Activated CD4-positive, alpha-beta T cell treated with anti-CD3 and anti-CD28 coated beads, Interleukin-2, Interleukin-6, amounts not matched to agents 100 ng/mL and 50 ng/mL, durations not matched to agents 16 hours and 8 hours (primary cell): ENCODE data around the gene PTPN6.

Experiments
- DNase-seq: peaks from one replicate; pipeline ENCODE4 v3.0.0-alpha.2; 2020

The PTPN6 gene

DNA sequence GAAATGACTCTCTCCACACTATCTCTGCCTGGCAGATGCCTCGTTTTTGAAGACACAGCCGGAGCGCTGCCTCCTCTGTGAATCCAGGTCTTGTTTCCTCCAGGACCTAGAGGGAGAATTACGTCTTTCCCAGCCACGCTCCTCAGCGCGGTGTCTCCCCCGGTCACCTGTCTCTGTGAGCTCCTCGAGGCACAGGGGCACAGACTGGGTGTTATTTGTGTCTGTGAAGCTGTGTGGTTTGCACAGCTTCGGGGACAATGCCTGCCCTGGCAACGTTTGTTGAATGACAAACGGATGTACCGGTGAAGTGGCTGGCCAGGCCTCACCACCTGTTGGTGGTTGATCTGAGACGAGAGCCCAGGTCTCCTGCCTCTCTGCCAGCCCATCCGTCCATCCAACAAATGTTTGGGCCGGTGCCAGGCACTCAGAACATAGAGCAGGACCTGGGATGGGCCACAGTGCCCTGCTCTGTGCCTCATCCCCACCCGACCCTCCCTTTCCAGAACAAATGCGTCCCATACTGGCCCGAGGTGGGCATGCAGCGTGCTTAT lies 6.1 kb downstream of the PTPN6 start:
- peak; percentile 48 for DNase-seq

DNA sequence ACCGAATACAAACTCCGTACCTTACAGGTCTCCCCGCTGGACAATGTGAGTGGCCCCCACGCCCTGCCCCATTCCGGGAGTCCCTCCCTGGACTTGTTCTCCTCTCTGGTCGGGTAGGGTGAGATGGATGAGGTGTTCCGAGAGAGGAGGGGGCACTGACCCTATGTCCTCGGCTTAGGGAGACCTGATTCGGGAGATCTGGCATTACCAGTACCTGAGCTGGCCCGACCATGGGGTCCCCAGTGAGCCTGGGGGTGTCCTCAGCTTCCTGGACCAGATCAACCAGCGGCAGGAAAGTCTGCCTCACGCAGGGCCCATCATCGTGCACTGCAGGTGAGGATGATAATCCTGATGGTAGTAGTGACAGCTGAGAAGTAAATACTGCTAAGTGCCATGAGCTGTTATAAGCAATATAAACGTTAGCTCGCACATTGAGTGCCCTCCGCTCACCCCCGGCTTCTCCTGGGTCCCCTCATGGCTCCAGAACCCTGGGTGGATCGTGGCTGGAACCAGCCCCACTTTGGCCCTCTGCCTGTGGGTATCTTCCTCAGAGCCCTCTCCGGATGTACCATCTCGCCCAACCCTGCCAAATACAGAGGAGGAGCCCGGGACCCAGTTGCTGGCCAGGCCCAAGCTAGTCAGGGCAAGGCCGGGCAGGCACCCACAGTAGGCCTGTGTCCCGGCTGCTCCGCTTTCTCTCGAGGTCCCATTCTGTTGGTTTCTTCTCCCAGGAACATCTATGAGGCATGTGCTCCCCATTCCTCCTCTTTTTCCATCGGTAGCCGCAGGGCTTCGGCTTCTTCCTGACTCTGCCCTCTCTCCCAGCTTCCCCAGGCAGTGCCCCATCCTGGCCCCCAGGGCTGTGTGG lies 6.8 kb downstream of the PTPN6 start:
- DNase-seq, result no peak

DNA sequence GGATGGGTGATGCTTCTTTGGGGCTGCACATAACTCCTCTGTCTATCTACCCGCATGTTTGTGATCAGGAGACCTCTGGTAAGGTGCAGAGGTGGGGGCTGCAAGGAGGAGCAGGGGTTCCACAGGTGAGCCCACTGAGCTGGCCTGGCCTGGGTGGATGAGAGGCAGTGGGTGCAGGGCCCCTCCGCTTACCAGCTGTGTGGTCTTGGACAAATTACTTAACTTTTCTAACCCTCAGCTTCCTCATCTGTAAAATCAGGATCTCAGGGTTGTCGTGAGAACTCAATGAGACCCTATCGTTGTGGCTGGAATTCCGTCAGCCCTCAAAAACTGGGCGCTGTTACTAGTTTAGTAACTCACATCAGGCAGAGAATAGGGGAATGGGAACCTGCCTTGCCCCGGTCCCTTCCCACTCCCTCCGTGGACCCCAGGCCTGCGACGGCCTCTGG lies 7.5 kb downstream of the PTPN6 start:
- DNase-seq, result no peak

DNA sequence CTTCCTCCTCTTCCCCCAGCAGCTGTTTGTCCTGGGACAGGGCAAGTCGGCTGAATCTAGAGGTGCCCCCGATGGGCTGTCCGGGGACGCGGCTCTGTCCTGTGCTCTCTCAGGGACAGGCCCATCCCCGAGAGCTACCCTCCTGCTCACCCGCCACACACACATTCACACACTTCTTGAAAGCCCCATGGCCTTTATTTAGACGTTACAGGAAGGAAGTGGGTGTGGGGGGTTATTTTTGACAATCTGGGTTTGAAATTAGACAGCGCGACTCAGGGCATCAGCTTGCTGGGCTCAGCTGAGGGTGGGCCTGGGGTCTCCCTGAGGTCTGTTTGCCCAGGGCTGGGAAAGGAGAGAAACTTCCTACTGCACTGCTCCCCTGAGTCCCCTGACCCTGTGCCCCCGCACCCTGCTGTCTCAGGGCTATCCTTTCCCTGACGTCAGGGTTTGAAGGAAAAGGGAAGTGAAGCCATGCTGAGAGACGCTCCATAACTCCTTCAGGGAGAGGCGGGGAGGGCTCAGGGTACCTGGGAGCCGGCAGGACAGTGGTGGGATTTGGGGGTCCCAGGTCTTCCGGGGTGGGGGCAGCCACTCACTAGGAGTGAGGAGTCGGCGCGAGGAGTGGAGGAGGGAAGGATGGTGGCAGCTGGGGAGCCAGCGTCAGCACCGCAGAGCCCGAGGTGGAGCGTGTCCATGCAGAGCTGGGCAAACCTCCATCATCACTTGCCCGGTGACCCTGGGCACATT lies 8.1 kb downstream of the PTPN6 start:
- DNase-seq, result peak; percentile 89

DNA sequence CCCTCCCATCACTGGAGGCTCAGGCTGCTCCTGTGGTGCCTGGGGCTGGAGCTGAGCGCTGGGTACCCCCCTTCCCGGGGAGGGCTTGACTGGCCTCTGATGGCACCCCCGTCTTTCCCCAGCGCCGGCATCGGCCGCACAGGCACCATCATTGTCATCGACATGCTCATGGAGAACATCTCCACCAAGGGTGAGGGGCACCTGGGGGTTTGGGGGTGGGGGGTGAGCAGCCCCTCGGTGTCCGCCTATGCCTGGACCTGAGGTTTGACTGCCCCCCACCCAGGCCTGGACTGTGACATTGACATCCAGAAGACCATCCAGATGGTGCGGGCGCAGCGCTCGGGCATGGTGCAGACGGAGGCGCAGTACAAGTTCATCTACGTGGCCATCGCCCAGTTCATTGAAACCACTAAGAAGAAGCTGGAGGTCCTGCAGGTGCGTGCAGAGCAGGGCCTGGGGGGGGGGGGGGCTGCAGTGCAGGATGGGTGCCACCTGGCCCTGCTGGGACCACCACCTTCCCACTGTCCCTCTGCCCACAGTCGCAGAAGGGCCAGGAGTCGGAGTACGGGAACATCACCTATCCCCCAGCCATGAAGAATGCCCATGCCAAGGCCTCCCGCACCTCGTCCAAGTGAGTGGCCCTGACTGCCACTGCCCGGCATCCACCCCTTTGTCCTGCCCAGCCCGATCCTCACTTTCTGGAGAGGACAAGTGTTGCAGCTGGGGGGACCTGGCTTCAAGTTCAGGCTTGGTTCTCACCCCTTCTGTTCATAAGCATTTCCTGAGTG lies 8.8 kb downstream of the PTPN6 start:
- no peak for DNase-seq

DNA sequence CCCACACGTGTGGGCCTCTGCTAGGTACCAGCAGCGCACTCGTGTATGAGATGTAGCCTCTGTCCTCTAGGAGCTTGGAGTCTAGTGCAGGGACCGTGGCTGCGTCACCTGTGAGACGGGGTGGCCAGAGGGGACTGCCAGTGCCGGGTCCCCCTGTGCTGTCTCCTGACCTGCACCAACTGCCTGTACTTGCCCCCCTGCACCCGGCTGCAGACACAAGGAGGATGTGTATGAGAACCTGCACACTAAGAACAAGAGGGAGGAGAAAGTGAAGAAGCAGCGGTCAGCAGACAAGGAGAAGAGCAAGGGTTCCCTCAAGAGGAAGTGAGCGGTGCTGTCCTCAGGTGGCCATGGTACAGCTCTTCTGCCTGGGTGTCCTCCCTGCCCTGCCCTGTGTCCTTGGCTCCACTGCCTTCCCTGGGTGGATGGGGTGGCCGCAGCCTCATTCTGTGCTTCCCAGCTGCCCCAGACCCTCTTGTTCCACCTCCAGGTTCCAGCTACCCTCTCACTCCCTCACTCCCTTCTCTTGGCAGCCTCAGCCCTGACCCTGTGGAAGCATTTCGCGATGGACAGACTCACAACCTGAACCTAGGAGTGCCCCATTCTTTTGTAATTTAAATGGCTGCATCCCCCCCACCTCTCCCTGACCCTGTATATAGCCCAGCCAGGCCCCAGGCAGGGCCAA lies 9.6 kb downstream of the PTPN6 start:
- DNase-seq, result peak; percentile 78

DNA sequence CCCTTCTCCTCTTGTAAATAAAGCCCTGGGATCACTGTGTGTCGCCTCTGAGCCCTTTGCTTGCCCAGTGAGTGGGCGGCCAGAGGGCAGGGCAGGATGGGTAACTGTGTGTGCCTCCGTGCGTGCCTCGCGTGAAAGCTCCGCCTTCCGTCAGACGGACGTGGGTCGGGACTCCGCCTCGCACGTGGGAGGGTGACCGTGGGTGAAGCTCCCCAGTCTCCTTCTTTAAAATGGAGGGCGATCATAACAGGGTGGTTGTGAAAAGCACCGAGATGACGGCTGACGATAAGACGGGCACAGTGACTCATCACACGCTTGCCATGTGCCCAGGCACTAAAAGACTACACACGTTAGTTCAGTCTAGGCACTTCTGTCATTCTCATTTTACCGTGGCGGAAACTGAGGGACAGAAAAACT lies 10.1 kb downstream of the PTPN6 start:
- DNase-seq, result peak; percentile 93

DNA sequence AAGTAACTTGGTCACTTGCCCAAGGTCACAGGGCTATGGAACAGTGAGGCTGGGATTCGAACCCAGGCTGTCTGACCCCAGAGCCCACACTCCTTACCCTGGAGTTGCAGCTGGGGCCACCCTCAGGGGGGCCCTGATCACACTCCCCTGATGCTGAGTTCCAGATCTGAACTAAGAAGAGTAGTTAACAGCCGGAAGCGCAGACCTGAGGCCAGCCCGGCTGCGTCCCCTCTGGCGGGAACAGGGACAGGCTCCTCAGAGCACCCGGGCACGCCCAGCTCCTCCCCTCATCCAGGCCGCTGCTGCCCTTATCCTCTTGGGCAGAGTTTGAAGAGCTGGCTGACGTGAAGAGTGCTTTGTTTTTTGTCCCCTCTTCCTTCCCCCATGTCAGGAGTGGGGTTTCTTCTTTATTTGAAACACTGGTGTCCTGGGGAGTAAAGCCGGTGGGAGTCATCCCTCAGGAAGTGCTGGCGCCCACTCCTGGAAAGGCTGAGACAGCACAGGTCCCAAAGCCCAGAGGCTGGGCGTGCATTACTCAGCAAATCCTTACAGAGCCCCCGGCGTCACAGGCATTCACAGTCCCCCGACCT lies 10.6 kb downstream of the PTPN6 start:
- peak; percentile 81 for DNase-seq

DNA sequence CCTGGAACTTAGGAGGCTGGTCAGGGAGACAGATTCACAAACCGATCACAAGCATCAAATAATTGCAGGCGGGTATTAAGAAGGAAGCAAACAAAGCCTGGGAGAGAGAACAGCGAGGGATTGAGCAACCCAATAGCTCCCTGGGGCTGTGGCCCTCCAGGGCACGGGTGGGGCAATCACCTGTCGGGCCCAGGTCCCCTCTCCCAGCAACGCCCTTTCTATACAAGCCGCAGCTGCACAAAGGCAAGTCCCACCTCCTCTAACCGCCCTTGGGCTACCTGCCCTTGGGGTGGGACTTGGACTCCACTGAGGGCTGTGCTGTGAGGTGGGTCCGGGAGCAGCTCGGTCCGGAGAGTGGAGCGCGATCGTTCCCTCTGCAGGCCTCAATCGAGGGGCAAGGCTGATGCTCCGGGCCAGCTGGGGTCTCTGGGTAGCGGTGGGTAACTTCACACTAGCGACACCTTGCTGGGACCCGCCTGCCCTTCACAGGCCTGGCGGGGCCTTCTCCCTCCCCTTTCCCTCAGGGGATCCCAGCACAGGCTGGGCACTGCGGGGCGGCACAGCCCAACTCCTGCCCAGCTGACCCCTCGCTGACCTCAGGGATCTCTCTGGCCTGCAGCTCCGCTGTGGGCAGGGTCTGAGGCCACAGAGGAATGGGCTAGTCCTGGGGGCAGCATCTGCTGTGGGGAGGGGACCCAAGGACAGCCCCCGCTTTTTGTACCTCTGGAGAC lies 11.3 kb downstream of the PTPN6 start:
- DNase-seq, result no peak

DNA sequence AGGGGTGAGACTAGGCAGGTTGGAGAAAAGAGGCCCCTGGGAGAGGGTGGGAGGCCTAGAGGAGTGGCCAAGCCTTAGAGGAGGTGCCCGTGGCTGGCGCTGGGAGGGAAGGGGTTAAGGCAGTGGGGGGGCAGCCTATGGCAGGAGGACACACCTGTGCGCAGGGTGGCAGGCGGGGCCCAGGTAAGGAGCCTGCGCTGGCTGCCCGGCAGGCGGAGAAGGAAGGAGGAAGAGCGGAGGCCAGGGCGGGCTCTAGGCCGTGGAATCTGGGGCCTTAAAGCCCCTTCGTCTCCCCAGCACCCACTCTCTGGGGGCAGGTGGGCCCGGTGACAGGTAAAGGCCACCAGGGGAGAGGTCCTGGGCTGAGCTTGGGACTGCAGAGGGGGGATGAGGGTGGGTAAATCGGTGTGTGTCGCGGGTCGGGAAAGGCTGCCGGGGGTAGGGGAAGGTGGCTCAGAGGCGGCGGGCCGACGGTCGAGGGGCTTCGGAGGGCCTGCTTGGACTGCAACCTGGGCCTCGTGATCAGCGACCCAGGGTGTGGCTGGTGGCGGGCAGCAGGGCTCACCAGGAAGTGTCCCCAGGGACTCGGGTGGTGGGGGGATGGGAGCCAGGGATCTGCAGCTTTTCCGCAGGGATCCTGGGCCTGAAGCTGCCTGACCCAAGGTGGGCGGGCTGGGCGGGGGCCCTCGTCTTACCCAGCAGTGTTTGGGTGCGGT lies 12.0 kb downstream of the PTPN6 start:
- DNase-seq, result no peak

DNA sequence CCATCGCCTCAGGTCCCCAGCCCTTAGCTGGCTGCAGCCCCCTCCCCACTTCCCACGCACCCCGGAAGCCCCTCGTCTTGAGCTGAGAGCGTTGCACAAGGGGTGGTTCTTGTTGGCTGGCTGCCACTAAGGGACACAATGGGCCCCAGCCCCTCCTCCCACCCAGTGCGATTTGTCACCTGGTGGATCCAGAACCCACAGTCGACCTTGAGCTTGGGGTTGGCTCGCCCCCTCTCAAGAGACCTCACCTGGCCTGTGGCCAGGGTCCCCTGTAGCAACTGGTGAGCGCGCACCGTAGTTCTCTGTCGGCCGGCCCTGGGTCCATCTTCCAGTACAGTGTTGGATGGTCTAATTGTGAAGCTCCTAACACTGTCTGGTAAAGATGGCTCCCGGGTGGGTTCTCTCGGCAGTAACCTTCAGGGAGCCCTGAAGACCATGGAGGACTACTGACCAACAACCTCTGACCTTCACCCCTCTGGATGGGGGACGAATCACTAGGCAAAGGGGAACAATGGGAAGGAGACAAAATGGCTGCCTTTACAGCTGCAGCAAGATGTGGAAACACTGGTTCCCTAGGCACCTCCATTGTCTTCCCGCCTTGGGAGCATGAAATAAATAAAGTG lies 12.7 kb downstream of the PTPN6 start:
- DNase-seq, result no peak

DNA sequence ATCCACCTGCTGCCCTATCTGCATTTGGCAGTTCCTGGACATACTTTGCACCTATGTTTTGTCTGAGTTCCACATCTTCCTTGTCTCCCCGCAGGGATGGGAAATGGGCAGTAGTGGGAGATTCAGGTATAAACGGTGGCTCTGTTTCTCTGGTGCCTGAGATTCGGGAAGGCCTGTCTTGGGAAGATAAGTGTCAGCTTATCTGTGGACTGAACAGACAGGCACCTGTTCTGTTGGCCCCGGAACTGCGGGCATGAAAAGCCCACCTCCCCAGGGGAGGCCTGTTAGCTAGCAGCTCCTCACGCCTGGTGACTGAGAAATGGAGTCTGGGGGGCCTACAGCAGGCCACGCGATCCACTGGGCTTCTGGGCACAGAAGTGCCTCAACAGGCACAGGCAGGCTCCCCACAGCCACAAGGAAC lies 13.5 kb downstream of the PTPN6 start:
- DNase-seq, result no peak

DNA sequence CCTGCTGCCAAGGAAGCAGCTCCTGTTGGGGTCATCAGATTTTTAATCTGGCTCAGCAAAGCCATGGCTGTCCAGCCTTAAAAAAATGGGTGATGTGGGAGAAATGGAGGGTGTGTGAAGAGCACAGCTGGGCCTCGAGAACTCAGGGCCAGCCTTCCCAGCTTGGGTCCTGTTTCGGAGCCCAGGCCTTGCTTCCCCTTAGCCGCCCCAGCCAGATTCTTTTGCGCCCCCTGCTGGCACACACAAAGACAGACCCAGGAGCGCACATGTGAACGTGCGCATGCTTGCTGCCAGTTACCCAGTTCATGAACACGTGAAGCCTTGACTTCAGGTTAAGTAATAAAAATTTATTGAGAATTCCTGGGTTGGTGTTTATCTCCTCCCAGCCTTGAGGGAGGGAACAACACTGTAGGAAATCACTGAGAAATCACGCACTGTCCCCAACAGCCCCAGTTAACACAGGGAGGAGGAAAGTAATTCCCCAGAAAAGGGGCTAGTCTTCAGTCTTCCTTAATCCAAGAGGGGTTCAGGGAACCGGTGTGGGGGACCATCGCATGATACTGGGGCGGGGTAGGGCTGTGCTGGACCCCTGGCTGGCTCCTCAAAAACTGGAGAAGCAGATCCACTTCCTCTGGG lies 14.0 kb downstream of the PTPN6 start:
- peak; percentile 94 for DNase-seq

DNA sequence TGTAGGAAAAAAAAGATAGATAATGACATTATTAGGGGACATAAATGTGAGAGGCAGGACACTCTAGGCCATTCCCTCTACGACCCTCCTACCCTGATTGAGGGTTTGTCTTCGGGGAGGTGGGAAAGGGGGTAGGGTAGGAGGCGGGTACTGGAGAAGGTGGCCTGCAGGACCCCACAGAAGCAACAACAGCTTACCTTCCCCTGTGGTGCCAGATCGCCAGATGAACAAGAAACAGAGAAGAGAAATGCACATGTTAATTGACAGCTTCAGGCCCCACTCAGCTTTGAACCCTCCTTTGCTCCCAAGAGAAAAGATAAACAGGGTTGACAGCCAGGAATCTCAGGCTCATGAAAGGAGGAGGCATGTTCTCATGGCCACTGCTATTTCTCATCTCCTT lies 14.6 kb downstream of the PTPN6 start:
- DNase-seq, result no peak

DNA sequence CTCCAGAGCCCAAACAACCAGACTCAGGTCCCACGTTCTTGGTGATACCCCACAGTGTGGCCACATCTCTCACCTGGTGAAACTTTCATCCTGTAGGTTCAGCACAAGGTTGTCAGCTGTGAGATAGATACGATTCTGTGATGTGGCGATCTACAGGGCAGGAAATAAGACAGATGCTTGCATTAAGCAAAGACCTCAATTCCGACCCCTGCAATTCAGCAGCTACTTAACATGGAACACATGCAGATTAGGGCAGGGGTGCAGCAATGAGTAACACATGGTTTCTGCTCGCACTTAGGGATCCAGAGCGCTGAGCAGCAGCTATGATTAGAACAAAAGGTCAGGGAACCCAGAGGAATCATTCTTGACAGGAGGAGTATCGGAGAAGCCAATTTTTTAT lies 15.2 kb downstream of the PTPN6 start:
- no peak for DNase-seq

DNA sequence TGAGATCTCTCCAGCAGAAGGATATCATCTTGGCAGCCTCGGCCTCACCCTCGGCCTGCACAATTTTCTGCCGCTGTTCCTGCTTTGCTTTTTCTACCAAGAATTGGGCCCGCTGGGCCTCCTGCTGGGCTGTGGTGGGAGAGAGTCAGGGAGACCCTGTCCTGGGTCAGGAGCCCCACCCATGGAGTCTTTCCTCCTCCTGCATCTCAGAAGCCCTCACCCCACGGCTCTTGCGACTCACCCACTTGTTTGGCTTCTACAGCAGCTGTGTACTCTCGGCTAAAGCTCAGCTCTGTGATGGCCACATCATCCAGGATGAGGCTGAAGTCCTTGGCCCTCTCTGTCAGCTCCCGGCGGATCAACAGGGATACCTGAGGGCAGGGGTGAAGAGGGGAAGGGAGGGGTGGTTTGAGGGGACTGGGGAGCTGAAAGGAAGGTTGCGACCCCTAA lies 16.5 kb downstream of the PTPN6 start:
- no peak for DNase-seq

DNA sequence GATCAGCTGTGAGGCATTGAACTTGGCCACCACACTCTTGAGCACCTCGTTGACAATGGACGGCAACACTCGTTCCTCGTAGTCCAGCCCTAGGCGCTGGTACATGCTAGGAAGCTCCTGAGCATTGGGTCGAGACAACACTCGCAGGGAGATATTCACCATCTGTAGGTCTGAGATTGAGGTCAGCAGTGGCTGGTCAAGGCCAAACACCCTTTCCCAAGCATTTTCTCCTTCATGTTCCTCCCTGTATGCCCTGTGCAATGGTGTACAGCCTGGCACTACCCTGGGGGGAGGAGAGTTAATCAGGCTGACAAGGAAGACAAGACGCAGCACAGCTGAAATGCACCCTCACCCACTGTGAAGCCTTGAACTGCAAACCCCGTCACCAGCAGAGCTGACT lies 17.3 kb downstream of the PTPN6 start:
- DNase-seq, result no peak

DNA sequence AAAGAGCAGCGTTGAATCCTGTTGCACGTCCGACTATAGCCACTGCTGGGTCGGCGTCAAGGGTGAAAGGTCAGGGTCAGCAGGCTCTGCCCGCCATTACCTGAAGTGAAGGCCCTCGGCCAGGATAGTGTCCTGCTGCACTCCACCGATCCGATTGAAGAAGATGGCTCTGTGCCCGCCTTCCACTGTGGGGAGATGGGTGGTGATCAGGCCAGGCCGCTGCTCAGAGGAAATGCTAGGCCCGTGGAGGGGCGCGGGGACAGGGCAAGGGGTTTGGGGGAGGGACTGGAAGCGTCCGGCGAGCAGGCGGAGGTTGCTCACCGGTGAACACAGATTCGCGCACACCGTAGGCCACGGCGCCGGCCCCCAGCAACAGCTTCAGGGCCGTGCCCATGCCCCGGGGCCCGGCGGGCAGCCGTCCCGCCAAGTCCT lies 19.0 kb downstream of the PTPN6 start:
- DNase-seq, result no peak

DNA sequence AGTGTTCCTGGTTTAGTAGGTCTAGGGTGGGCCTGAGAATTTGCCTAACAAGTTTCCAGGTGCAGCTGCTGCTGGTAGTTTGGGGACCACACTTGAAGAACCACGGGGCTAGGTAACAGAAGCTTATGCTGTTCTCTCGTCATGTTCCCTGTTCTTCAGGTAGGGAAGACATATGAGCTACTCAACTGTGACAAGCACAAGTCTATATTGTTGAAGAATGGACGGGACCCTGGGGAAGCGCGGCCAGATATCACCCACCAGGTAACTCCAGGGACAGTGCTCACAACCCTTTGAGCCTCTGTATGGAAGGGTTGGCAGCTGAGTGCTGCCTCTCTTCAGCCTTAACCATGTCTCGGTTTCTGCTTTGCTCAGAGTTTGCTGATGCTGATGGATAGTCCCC lies 23.0 kb downstream of the PTPN6 start:
- DNase-seq, result no peak
